ENCODE data around the gene C5AR1.

The C5AR1 gene

GRCh38 chr19:47319923-47320871, 10.5 kb downstream of the C5AR1 start:
- H3K4me3 ChIP-seq (replicated peaks; ENCODE audit: low read depth, low read length): no peak overlapping the region
- no peak for DNase-seq (ENCODE audit: extremely low read depth, low read depth)
- TF ChIP-seq CTCF (IDR thresholded peaks at IDR 0.05; ENCODE audit: low read depth, low read length, missing control alignments): no peak

DNA sequence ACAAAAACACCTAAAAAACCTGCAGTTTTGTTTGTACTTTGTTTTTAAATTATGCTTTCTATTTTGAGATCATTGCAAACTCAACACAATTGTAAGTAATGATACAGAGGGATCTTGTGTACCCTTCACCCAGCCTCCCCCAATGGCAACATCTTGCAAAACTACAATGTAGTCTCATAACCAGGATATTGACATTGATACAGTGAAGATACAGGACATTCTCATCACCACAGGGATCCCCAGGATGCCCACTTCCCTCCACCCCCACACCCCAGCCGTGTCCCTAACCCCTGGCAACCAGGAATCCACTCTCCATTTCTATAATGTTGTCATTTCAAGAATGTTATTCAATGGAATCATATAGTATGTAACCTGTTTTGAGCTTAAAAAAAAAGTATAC, 12.0 kb downstream of the C5AR1 start:
- no peak for TF ChIP-seq CTCF (IDR thresholded peaks at IDR 0.05; ENCODE audit: low read depth, low read length, missing control alignments)
- H3K4me3 ChIP-seq (replicated peaks; ENCODE audit: low read depth, low read length): no peak overlapping the region
- no peak for DNase-seq (ENCODE audit: extremely low read depth, low read depth)

- no peak for DNase-seq (ENCODE audit: extremely low read depth, low read depth)
- TF ChIP-seq CTCF (IDR thresholded peaks at IDR 0.05; ENCODE audit: low read depth, low read length, missing control alignments): no peak
Observed at GRCh38 chr19:47322058-47322457, 12.4 kb downstream of the C5AR1 start.

DNA sequence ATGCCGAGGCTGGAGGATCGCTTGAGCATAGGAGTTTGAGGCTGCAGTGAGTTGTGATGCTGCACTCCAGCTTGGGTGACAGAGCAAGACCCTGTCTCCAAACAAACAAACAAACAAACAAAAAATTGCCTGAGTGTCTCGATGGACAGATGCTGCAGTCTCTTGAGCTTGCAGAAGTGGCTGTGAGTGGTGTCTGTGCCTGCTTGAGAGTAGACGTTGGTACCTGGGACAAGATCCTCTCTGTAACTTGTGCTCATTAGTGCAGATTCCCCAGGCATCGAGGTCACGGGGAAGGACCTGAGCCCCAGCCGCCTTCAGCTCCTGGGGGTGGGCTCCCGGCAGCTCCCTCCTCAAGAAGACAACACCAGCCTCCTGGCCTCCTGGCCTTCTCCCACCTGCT, 13.7 kb downstream of the C5AR1 start:
- no peak for TF ChIP-seq CTCF (IDR thresholded peaks at IDR 0.05; ENCODE audit: low read depth, low read length, missing control alignments)
- no peak overlapping the region for H3K4me3 ChIP-seq (replicated peaks; ENCODE audit: low read depth, low read length)
- DNase-seq (ENCODE audit: extremely low read depth, low read depth): no peak

More at GRCh38 chr19:47322058-47322457, 12.4 kb downstream of the C5AR1 start:
- no peak overlapping the region for H3K4me3 ChIP-seq (replicated peaks; ENCODE audit: low read depth, low read length)

DNA sequence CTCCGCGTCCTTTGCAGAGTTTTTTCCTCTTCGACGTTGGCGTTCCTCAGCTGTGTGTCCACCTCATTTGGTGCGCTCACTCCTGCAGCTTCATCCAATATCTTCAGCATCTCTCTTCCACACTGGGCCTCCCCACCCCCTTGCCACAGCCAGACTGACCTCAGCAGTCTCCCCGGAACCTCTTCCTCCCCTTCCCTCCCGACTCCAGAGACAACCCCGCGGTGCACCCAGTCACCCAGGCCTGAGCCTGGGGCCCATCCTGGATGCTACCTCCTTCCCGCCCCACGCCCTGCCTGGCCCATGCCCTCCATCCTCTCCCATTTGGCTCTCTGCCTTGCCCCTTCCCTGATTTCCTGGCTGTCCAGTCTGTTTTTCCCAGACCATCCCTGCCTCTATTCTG, 14.2 kb downstream of the C5AR1 start:
- no peak overlapping the region for H3K4me3 ChIP-seq (replicated peaks; ENCODE audit: low read depth, low read length)
- DNase-seq (ENCODE audit: extremely low read depth, low read depth): no peak
- TF ChIP-seq CTCF (IDR thresholded peaks at IDR 0.05; ENCODE audit: low read depth, low read length, missing control alignments): no peak

DNA sequence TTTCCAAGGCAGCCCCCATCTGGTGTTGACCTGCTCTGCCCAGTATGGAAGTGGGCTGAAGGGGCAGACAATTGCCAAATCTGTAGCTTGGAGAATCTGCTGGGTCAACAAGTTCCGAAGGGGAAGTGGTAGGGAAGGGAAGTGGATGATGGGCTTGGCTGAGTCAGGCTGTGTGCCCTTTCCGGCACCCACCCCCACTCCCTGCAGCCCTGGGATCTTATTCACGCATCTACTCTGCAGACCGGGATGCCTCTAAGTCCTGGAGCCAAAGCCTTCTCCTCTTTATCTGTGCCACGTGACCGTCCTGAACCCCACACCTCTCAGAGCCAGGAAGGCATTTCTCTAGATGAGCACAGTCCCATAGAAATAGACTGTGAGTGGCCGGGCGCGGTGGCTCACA, 14.8 kb downstream of the C5AR1 start:
- no peak for TF ChIP-seq CTCF (IDR thresholded peaks at IDR 0.05; ENCODE audit: low read depth, low read length, missing control alignments)
- no peak for DNase-seq (ENCODE audit: extremely low read depth, low read depth)
- H3K4me3 ChIP-seq (replicated peaks; ENCODE audit: low read depth, low read length): no peak overlapping the region

All from HFF-Myc (cell line).